Sigmoid colon (tissue), 7 donors: Measurements from ENCODE around the gene CNTN5. TPM values are rescaled to one million over a fixed set of nuclear protein-coding genes. Genes with fewer than 3 reads are reported as not detected.
"Not testable (repeated sequence)": the region's sequence is repeated elsewhere in the genome, so short reads cannot be mapped to it uniquely, and the experiment has no call there.

Source experiments
- DNase-seq: peaks from one replicate; pipeline ENCODE4 v3.0.0-alpha.2; 2019
- H3K27ac ChIP-seq, 4 donors: fragments of 200-600 bp; sonication (generic); one replicate each; pipeline ENCODE4 v1.5.1; 2016 to 2019; ENCODE audit warnings: mild to moderate bottlenecking in 1 of 4
- H3K27me3 ChIP-seq, 3 donors: fragments of 200-600 bp; sonication (generic); one replicate each; pipeline ENCODE4 v1.5.1; 2019; ENCODE audit warnings: mild to moderate bottlenecking in 1 of 3
- H3K36me3 ChIP-seq, 4 donors: fragments of 200-600 bp; sonication (generic); one replicate each; pipeline ENCODE4 v1.5.1; 2016 to 2019
- H3K4me1 ChIP-seq, 4 donors: fragments of 200-600 bp; sonication (generic); one replicate each; pipeline ENCODE4 v1.5.1; 2017 to 2019
- H3K4me3 ChIP-seq, 4 donors: fragments of 200-600 bp; sonication (generic); one replicate each; pipeline ENCODE4 v1.5.1; 2017 to 2019; ENCODE audit warnings: mild to moderate bottlenecking in 2 of 4, moderate library complexity in 1 of 4
- H3K9me3 ChIP-seq, 4 donors: fragments of 200-600 bp in 3 of 4; sonication (generic) in 3 of 4; one replicate each; pipeline versions ENCODE4 v1.5.1 to v1.6.1; 2013 to 2019
- CTCF ChIP-seq, 4 experiments: fragments of 450-650 bp in 3 of 4; fragments of 200-600 bp in 1 of 4; IDR thresholded peaks; one replicate each; pipeline ENCODE4 v1.5.1; 2016 to 2019; ENCODE audit warnings: antibody characterized with exemption in 4 of 4, mild to moderate bottlenecking in 3 of 4, moderate library complexity in 2 of 4
- EP300 ChIP-seq, 4 donors: sonication (generic); formaldehyde crosslinking; IDR thresholded peaks; one replicate each; pipeline ENCODE4 v1.6.1; 2017; ENCODE audit warnings: antibody characterized with exemption in 4 of 4
- POLR2A ChIP-seq, 2 donors: fragments of 450-650 bp; IDR thresholded peaks; one replicate each; pipeline ENCODE4 v1.6.1; 2016; ENCODE audit warnings: antibody characterized with exemption in 2 of 2, mild to moderate bottlenecking in 2 of 2, moderate library complexity in 2 of 2
- POLR2AphosphoS5 ChIP-seq, 4 donors: sonication (generic); formaldehyde crosslinking; IDR thresholded peaks; one replicate each; pipeline ENCODE4 v1.6.1; 2017; ENCODE audit warnings: antibody characterized with exemption in 4 of 4
- WGBS, 2 donors: extraction: QIAGEN DNeasy Blood & Tissue Kit; methylation state at CpG; one replicate each; pipeline ENCODE4 v1.1.7; 2013; 5-methylcytosine and 5-hydroxymethylcytosine counted together
- intact Hi-C: fragments of 100-400 bp; cut with DNase I; formaldehyde crosslinking; loops from one replicate; pipeline ENCODE4 v1.15.1; 2023
- polyA plus RNA-seq, 3 donors: library from polyadenylated mRNA; stranded (reverse); fragments of 200-250 nt; gene quantifications; one replicate each; pipeline ENCODE4 v1.2.3, GENCODE V29; 2013
- total RNA-seq, 4 donors: library from RNA; depleted of rRNA; stranded (reverse); fragments of >200 nt; gene quantifications; one replicate each; pipeline ENCODE4 v1.1.0, GENCODE V29; 2016
- donor health status: healthy with polysubstance abuse.
- donor health status: Bipolar disorder and iron deficiency.
- donor health status: healthy.

CNTN5 gene
- total and polyA plus RNA-seq, 7 donors, result 0.13 to 0.36 (median 0.16) TPM; not detected in 2

GRCh38 chr11:99117603-99118002, 96.9 kb downstream of the CNTN5 start:
- Histone ChIP-seq H3K27me3 (no peaks in the 10 kb centered on the region), H3K27ac (no peak overlapping the region), H3K4me1 (no peaks in the 10 kb centered on the region), H3K9me3 (peaks cover 0 to 3% (median 0%) of the 10 kb centered on the region in 4 donors), H3K36me3 (no peaks in the 10 kb centered on the region), H3K4me3 (no peak overlapping the region)
- DNase-seq, result no peak
- intact Hi-C loops, result no loop called here
- TF ChIP-seq CTCF (IDR thresholded peaks at IDR 0.05) (no peak), EP300 (IDR thresholded peaks at IDR 0.05) (no peak), POLR2AphosphoS5 (IDR thresholded peaks at IDR 0.05) (no peak), POLR2A (IDR thresholded peaks at IDR 0.05) (no peak)
- 93 to 94% methylated on average over 2 of the region's 2 CpGs for WGBS, 2 donors

GRCh38 chr11:99133862-99134261, 113.1 kb downstream of the CNTN5 start:
- H3K27me3 ChIP-seq, H3K9me3 ChIP-seq, H3K36me3 ChIP-seq, H3K4me1 ChIP-seq, DNase-seq, H3K27ac ChIP-seq, intact Hi-C loops, H3K4me3 ChIP-seq: not testable (repeated sequence)
- 81 to 97% methylated on average over 3 of the region's 3 CpGs for WGBS, 2 donors

- DNase-seq, result no peak
- H3K4me3 ChIP-seq, result no peak overlapping the region
- no peaks in the 10 kb centered on the region for H3K36me3 ChIP-seq
- H3K9me3 ChIP-seq, result no peaks in the 10 kb centered on the region
- intact Hi-C loops, result no loop called here
- TF ChIP-seq POLR2AphosphoS5 (IDR thresholded peaks at IDR 0.05), result no peak
- no peak for TF ChIP-seq EP300 (IDR thresholded peaks at IDR 0.05)
- TF ChIP-seq POLR2A (IDR thresholded peaks at IDR 0.05), result no peak
- no peak for TF ChIP-seq CTCF (IDR thresholded peaks at IDR 0.05)
- H3K27me3 ChIP-seq, result no peaks in the 10 kb centered on the region
- no peaks in the 10 kb centered on the region for H3K4me1 ChIP-seq
- 77 to 82% methylated on average over 1 of the region's 1 CpG for WGBS, 2 donors
- H3K27ac ChIP-seq, result no peak overlapping the region
These were observed 114.8 kb downstream of the CNTN5 start for GRCh38 chr11:99135508-99135907.

- Histone ChIP-seq H3K27ac (no peak overlapping the region), H3K4me3 (no peak overlapping the region), H3K36me3 (no peaks in the 10 kb centered on the region), H3K9me3 (no peaks in the 10 kb centered on the region), H3K4me1 (no peaks in the 10 kb centered on the region), H3K27me3 (no peaks in the 10 kb centered on the region)
- intact Hi-C loops, result no loop called here
- WGBS, 2 donors, result 81 to 84% methylated on average over 4 of the region's 4 CpGs
- DNase-seq, result no peak
- no peak for TF ChIP-seq CTCF (IDR thresholded peaks at IDR 0.05)
- TF ChIP-seq POLR2A (IDR thresholded peaks at IDR 0.05), result no peak
- no peak for TF ChIP-seq POLR2AphosphoS5 (IDR thresholded peaks at IDR 0.05)
- no peak for TF ChIP-seq EP300 (IDR thresholded peaks at IDR 0.05)
These were observed 121.5 kb downstream of the CNTN5 start for GRCh38 chr11:99142237-99142636.

GRCh38 chr11:99148352-99148751, 127.6 kb downstream of the CNTN5 start:
- no peak overlapping the region for H3K27ac ChIP-seq
- DNase-seq, result no peak
- TF ChIP-seq CTCF (IDR thresholded peaks at IDR 0.05) (no peak), POLR2AphosphoS5 (IDR thresholded peaks at IDR 0.05) (no peak), EP300 (IDR thresholded peaks at IDR 0.05) (no peak), POLR2A (IDR thresholded peaks at IDR 0.05) (no peak)
- H3K27me3 ChIP-seq, result no peaks in the 10 kb centered on the region
- no peaks in the 10 kb centered on the region for H3K36me3 ChIP-seq
- H3K4me3 ChIP-seq, result no peak overlapping the region
- H3K9me3 ChIP-seq, result no peaks in the 10 kb centered on the region
- no peaks in the 10 kb centered on the region for H3K4me1 ChIP-seq
- intact Hi-C loops, result no loop called here
